ENCODE measurements around the gene HMGN1.
"Not testable (repeated sequence)": the region's sequence is repeated elsewhere in the genome, so short reads cannot be mapped to it uniquely, and the experiment has no call there.

HMGN1 gene, protein sequence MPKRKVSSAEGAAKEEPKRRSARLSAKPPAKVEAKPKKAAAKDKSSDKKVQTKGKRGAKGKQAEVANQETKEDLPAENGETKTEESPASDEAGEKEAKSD

DNA sequence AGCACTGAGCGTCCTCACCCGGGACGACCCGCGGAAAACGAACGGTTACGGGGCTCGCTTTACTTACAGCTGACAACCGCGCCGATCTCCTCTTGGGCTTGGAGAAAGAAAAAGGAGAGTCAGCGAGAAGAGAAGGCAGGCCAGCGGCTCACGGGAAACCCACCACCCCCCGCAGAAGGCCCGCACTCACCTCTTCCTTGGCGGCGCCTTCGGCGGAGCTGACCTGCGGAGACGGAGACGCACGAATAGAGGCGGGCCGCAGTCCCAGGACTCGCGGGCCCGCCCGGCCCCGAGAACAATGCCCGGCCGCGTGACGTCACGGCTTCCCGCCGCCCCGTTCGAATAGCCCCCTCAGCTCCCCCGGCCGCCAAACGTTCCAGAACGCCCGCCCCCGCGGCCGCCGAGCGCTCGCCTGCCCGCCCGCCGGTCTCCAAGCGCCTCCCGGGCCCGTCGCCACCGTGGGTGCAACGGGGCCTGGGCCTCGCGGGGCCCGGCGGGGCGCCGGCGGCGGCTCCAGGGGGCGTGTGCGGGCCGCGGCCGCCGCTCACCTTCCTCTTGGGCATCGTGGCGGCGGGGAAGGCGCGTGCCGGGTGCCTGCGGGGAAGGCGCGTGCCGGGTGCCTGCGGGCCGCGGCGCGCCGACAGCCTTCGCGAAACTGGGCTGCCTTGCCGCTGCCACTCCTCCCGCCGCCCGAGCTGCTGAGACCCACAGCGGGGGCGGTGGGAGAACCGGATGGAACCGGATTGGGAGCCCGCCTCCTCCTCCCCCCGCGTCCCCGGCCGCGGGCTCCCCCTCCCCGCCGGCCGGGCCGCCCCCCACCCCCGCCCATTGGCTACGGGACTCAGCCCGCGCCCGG, at the start of gene HMGN1:
Gene HMGN1, minus strand, starts transcription at position 734 of the 856 bp plus-strand sequence. Its CDS starts 171 bp downstream, at position 563.
- DNase-seq, result peak; percentile 90 to 93

DNA sequence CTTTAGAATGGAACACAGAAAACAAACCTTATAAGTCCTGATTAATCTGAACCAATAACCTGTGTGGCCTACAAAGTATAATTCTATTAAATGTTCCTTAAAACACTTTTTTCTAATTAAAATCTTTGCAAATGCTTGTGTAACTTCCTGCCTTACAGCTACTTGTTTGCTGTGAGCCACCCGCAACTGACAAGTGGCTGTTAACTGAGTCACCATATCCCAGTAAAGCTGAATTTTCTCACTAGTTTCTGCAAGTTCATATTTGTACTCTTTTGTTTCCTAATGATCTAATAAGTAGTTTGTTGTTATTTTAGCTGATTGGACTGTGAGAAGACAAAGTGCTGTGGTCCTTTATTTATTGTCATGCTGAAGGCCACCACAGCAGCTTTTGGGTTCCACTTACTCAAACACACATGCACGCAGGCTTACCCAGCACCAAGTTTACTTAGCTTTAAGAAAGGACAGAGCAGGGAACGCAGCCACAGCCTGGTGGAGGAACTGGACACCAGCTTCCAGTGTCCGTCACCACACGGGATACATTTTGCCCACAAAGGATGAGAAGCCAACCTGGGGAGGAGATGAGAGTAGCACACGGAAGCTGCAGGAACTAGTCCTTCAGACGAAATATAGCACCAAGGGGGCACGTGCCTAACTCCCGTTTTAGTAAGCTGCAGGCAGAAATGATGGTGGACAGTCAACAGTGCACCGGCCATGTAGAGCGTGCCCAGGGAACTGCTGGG, 48.9 kb upstream of the HMGN1 start:
- DNase-seq, result no peak

GRCh38 chr21:39392981-39393380, 44.1 kb upstream of the HMGN1 start:
- DNase-seq, result no peak

DNA sequence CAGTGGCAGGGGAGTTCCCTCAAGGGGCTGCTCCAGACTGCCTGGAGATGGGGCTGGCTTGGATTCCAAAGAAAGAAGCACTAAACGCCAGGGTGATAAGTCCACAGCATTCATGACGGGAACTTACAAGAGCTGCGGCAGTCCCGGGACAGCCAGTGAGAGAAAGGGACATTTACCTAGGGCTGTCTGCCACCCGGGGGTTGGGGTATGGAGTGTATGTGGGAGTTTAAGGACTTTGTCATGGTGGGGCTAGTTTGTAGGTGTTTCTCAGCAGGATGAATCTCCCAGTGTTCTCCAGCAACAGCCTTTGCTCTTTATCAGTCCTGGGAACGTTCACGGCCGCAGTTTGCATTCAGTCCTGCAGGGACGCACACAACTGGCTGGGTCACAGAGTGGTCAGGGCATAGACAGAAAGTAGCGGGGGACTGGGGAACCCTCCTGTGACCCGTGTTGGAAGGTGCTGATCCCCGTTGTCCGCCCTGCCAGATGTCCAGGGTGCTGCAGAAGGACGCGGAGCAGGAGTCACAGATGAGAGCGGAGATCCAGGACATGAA, 41.4 kb upstream of the HMGN1 start:
- no peak for DNase-seq

DNA sequence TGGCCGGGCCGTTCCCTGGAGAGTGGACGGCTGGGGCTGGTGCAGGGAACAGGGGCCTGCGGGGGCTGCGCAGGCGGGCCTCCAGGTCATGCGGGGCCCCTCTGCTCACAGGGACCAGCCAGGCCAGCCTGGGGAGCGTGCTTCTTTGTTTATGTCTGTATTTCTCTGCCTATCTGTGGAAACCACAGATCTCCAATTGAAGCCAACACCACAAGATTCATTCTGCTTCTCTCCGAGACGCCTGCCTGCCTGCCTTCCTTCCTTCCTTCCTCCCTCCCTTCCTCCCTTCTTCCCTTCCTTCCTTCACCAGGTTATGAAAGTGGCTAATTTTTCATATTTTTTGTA, 39.9 kb upstream of the HMGN1 start:
- no peak for DNase-seq

DNA sequence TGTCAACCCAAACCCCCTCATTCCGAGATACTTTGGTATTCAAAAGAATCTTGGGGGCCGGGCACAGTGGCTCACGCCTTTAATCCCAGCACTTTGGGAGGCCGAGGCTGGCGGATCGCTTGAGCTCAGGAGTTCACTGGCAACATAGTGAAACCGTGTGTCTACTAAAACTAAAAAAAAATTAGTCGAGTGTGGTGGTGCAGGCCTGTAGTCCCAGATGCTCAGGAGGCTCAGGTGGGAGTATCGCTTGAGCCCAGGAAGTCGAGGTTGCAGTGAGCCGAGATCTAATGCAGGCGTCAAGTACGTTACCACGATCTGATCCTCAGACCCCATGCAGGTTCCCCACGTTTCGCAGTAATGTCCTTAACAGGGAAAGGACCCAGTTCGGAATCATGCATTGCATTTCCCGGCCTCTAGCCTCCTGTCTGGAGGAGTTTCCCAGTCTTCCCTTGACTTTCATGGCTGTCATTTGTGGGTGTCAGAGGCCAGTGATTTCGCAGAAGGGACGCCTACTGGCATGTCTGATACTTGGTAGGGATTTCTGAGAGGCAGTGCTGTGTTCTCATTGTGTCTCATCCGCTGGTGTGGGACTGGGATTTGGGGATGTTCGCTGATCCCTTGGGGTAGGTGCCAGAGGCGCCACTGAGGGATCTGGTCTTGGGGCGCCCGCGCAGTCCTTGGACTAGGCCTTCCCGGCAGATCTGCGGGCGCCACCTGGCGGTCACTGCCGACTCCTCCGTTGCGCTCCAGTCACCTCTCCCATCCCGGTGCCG, 39.3 kb upstream of the HMGN1 start:
- peak; percentile 78 to 93 for DNase-seq

- peak; percentile 85 to 91 for DNase-seq
Observed at GRCh38 chr21:39387461-39388037, 38.7 kb upstream of the HMGN1 start.

DNA sequence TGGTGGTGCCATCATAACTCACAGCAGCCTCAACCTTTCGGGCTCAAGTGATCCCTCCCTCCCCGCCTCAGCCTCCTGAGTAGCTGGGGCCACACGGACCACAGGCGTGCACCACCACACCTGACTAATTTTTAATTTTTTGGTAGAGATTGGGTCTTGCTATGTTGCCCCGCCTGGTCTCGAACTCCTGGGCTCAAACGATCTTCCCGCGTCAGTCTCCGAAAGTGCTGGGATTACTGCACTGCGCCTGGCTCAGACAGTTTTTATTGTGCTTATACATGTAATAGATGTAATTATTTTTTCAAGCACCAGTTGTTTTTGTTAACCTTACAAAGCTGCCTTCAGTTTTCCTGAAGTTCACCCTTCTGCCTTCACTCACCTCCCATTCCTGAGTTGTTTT, 38.0 kb upstream of the HMGN1 start:
- DNase-seq, result no peak

DNA sequence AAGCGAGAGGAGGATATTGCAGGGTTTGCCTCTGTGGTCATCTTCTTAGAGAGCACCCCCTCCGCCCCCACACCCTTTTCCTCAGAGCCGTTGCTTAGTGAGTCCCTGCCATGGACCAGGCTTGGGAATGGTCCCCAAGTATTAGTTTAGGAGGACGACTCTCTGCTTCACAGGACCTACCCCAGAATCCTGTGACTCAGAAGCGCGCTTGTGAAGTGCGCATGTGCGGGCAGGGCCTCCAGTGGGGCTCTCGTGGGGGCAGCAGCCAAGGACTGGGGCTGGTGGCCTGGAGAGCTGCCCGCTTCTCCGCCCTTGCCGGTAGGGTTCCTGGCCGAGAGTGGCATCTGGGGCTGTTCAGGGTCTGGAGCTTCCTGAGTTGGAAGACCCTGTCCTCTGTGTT, 37.3 kb upstream of the HMGN1 start:
- no peak for DNase-seq

GRCh38 chr21:39385299-39386145, 36.6 kb upstream of the HMGN1 start:
- DNase-seq, result peak; percentile 35 to 63

DNA sequence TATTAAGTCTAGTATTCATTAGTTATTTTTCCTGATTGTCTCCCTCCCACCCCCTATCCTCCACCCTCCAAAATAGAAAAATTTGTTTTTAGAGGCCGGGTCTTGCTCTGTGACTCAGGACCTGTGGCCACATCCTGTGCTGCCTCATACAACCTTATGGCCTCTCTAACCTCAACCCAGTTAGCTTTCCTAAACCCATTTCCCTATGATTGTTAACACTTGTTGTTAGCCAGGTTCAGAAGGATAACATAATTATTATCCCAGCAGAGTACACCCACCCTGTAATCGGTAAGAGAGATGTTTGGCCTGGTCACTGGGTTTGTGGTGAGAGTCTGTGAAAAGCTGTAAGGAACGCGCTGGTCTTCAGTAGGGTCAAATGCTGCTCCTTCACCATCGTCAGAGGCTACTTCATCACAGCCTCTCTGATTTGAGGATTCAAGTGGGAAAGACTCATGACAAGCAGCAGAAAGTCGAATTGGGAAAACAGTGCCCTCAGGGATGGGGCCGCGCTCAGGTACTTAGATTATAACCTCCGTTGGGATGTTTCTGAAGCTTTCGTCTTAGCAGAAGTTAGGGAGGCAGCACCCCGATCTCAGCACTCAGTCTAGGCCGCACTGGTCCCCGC, 35.9 kb upstream of the HMGN1 start:
- no peak for DNase-seq

GRCh38 chr21:39382096-39382495, 33.2 kb upstream of the HMGN1 start:
- not testable (repeated sequence) for DNase-seq

DNA sequence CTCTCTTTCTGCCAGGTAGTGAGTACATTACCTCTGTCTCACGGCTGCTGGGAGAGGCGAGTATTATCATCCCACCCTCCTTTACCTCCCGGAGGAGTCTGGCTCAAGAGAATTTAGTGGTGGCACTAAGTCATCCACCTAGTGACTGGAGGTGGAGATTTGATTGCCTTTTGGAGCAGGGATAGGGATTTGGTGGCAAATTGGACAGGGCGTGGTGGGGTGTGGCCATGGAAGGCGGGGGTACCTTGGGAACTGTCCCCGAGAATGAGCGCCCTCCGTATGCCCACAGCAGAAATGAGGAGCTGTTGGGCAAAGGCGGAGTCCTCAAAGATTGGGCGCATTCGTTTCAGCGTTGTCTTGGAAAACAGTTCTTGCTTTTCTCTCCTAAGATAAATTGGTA, 32.1 kb upstream of the HMGN1 start:
- no peak for DNase-seq

DNA sequence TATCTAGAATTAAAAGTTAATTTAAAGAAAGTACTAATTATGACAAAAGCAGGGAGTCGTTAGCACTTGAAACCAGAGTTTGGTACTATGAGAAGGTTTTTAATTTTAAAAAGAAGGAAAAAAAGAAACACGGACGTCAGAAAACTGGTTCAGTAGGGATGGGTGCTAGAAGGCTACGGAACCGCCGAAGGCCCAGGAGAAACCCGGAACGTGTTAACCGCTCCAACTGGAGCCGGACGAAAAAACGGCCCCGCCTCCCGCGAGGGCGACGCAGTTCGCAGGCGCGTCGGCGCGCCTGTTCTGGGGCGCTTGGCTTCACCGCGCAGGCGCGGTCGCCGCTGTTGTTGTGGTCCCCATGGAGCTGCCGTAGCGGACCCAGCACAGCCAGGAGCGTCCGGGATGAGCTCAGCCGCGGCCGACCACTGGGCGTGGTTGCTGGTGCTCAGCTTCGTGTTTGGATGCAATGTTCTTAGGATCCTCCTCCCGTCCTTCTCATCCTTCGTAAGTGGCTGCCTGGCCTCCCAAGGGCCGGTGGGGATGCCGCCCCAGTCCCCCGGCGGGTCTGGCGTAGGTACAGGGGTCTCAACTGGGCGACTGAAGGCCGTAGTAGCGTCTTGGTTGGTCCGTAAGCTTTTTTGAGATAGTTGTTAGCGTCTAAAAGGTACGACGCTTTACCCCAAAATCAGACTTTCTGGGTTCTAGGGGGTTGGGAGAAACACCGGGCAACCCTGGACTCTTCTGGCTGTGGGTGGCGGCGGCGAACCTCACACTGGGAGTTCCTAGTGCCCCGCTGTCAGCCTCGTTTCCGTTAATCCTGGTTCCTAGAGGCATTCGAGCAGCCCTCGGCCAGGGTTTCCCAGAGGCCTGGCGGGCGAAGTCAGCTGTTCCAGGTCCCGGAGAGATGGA, 31.4 kb upstream of the HMGN1 start:
- DNase-seq, result peak; percentile 84 to 85

DNA sequence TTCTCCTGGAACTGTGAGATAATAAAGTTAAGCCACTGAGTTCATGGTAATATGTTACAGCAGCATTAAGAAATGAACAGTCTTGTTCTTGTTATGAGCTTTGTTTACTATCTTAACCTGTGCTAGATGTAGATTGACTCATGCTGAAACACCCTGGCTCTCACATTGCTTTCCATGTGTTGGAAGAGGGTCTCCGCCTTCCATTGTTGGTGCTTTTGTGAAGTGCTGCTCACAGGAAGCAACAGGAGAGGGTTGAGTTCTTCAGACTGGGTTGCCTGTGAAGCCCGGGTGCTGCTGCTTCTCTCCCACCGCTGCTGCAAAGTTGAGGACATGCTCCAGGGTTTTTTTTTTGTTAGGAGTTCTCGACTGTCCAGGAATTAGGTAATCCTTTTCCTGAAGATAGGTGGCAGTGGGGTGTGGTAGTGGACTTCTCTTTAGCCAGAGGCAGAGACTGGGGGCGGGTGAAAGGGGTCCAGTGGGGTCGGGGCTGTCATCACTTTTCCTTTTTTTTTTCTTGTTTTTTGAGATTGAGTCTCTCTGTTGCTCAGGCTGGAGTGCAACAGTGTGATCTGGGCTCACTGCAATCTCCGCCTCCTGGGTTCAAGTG, 28.7 kb upstream of the HMGN1 start:
- DNase-seq, result no peak

DNA sequence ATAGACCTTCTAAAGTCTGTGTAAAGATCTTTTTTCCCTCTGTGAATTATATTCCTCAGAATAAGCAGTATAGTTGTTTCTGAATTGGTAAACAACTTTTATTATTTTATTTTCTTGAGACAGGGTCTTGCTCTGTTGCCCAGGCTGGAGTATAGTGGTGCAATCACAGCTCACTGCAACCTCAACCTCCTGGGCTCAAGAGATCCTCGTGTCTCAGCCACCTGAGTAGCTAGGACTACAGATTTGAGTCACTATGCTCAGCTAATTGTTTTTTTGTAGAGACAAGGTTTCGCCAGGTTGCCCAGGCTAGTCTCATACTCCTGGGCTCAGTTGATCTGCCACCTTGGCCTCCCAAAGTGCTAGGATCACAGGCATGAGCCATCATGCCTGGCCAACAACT, 26.6 kb upstream of the HMGN1 start:
- no peak for DNase-seq

DNA sequence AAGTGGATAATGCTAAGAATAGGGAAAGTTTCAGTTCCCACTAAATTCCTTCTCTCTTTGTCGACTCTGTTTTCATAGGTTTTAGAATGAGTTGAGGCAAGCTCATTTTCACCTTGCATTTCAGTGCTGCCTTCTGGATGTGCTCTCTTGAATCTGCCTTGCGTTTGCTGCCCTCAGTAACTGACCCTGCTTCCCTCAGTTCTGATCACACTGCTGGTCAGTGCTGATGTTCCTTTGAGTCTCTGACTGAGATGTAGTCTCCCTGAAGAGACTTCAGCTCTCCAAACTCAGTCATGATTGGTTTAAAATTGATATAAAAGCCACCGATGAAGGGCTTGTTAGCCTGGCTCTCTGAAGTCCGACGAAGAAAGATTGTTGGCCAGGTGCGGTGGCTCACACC, 25.2 kb upstream of the HMGN1 start:
- DNase-seq, result no peak

DNA sequence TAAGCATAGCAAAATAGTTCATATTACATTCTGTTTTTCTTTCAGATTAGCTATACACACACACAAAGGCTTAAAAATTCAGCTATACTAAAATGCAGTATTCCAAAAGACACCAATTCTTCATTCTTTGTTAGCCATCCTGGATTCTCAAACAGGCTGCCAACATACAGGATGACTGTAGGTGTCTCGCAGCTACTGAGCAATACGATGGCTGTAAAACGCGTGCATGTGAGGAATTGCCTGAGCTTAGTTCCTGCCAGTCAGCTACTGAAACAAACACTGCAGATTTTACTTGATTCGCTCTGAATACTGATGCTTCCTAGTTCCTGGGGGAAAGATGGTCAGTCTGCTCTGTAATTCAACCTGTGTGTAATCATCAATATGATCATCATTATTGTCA, 24.7 kb upstream of the HMGN1 start:
- no peak for DNase-seq

DNA sequence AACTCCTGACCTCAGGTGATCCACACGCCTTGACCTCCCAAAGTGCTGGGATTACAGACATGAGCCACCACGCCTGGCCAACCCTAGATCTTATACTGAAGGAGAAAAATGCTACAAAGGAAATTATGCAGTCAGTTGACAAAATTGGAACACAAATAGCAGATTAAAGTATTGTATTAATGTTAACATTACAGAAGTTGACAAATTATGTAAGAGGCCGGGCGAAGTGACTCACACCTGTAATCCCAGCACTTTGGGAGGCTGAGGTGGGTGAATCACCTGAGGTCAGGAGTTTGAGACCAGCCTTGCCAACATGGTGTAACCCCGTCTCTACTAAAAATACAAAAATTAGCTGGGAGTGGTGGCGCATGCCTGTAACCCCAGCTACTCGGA, 21.0 kb upstream of the HMGN1 start:
- DNase-seq, result not testable (repeated sequence)

- DNase-seq, result no peak
Observed at GRCh38 chr21:39367783-39368182, 18.9 kb upstream of the HMGN1 start.
